ENCODE measurements around the gene SMARCB1. TPM values are rescaled to one million over a fixed set of nuclear protein-coding genes. Genes with fewer than 3 reads are reported as not detected.
A peak's percentile ranks its signal among the peaks of the same experiment; 100 is the strongest.

The SMARCB1 gene
- total and polyA plus RNA-seq, 2 of the 4 experiments (the other 2 are of a cell fraction), result 110 to 159 TPM

- H3K9me3 ChIP-seq (ENCODE audit: control insufficient read depth, insufficient read depth, low read length), result no peaks in the 10 kb centered on the region
- 17% methylated on average over 3 of the region's 5 CpGs; no CpG with 5 or more reads in 1 of the 2 experiments for WGBS, 2 experiments (ENCODE audit: extremely low coverage in 2 of 2, insufficient read length in 1 of 2)
- DNase-seq, result no peak
- peak overlapping the region; percentile 86 for H4K5ac ChIP-seq (ENCODE audit: low read depth, low read length)
- peak overlapping the region; percentile 85 for H3K4me3 ChIP-seq (ENCODE audit: insufficient read depth, low read depth, low read length)
- intact Hi-C loops (cut with micrococcal nuclease), result no loop called here
- peak overlapping the region; percentile 16; the same call in 1 of the 2 replicates for H3K18ac ChIP-seq (ENCODE audit: low read depth, low read length)
- peaks cover 4% of the 10 kb centered on the region for H3K4me1 ChIP-seq (ENCODE audit: control insufficient read depth, insufficient read depth, low read length)
- peaks cover 12 to 31% of the 10 kb centered on the region in 2 experiments for H3K79me1 ChIP-seq (ENCODE audit: low read depth in 1 of 2, low read length in 2 of 2)
- no peaks in the 10 kb centered on the region for H3K36me3 ChIP-seq (ENCODE audit: control insufficient read depth, insufficient read depth, low read length)
- H3K23ac ChIP-seq (ENCODE audit: low read depth, low read length), result peak overlapping the region; percentile 75; the same call in 1 of the 2 replicates
- 0 out of 2 replicates have a peak overlapping the region, but pooled peaks have one; percentile 1 for H2AK5ac ChIP-seq (ENCODE audit: low read depth, low read length)
- H2BK5ac ChIP-seq (ENCODE audit: low read depth, low read length, poor library complexity, severe bottlenecking), result no peak overlapping the region
- peak overlapping the region; percentile 32 for H3K4ac ChIP-seq (ENCODE audit: low read depth, low read length)
- H3K9ac ChIP-seq (ENCODE audit: low read depth, low read length), result peak overlapping the region; percentile 77
- CTCF ChIA-PET, result no interaction called here
- H2AFZ ChIP-seq (replicated peaks; ENCODE audit: low read length, poor library complexity), result peak overlapping the region; percentile 86
- H4K8ac ChIP-seq (ENCODE audit: low read depth in 2 of 2, low read length in 2 of 2), result peak overlapping the region; percentile 13 to 81; a peak in 3 of 4 replicates
- peak overlapping the region; percentile 51; the same call in 1 of the 2 replicates for H3K27ac ChIP-seq (ENCODE audit: insufficient read depth, low read length)
- no peak overlapping the region for H2BK15ac ChIP-seq (ENCODE audit: low read depth, low read length)
- no peak overlapping the region; the same call in 1 of the 2 replicates for H3K56ac ChIP-seq (ENCODE audit: extremely low read depth, insufficient read depth, low read length)
- no peak overlapping the region for H2BK120ac ChIP-seq (ENCODE audit: low read depth, low read length)
- in situ Hi-C loops (cut with MboI; ENCODE audit: low sequenced_read_pairs), result no loop called here
- peak overlapping the region; percentile 99 for H3K4me2 ChIP-seq (ENCODE audit: low read depth, low read length)
- no peaks in the 10 kb centered on the region for H3K27me3 ChIP-seq (ENCODE audit: control insufficient read depth, insufficient read depth, low read length)
- H3K9me1 ChIP-seq (ENCODE audit: insufficient read depth, low read length), result peaks cover 5% of the 10 kb centered on the region
- BruUV-seq (replicated peaks), result no TSS peak
- POLR2A ChIA-PET (ENCODE audit: unreplicated experiment), result interaction anchor here (0.5 kb wide), 1 partner anchor 176 kb away, joined by 6 read pairs; no protein-coding TSS in a partner anchor
- H3K14ac ChIP-seq (replicated peaks; ENCODE audit: low read depth, low read length), result peak overlapping the region; percentile 48
- no peaks in the 10 kb centered on the region for H4K20me1 ChIP-seq (ENCODE audit: insufficient read depth, low read length)
- H2BK20ac ChIP-seq (ENCODE audit: low read depth, low read length), result no peak overlapping the region
- dilution Hi-C loops (cut with HindIII; ENCODE audit: low sequenced_read_pairs, unreplicated experiment), result no loop called here
- H4K91ac ChIP-seq (ENCODE audit: insufficient read depth, low read depth, low read length), result no peak overlapping the region; the same call in 1 of the 2 replicates
- no peak for ATAC-seq (ENCODE audit: low read depth)
- H2AK9ac ChIP-seq (replicated peaks; ENCODE audit: low read depth, low read length, poor library complexity), result peak overlapping the region; percentile 53
- TF ChIP-seq MXI1 (IDR thresholded peaks at IDR 0.05; ENCODE audit: borderline replicate concordance, low read depth, low read length), result no peak
- no peak for TF ChIP-seq ELK1 (IDR thresholded peaks at IDR 0.05; ENCODE audit: borderline replicate concordance, low read depth, low read length)
- no peak for TF ChIP-seq BHLHE40 (IDR thresholded peaks at IDR 0.05; ENCODE audit: low read depth, low read length)
- no peak for TF ChIP-seq CHD1 (IDR thresholded peaks at IDR 0.05; ENCODE audit: low read depth, low read length)
- no peak for TF ChIP-seq RAD21 (IDR thresholded peaks at IDR 0.05; ENCODE audit: low read length)
- no peak for TF ChIP-seq RCOR1 (IDR thresholded peaks at IDR 0.05; ENCODE audit: insufficient replicate concordance, low read length)
- TF ChIP-seq CEBPB (IDR thresholded peaks at IDR 0.05; ENCODE audit: low read depth, low read length), result no peak
- TF ChIP-seq MAFK (IDR thresholded peaks at IDR 0.05; ENCODE audit: low read depth, low read length), result no peak
- TF ChIP-seq USF2 (IDR thresholded peaks at IDR 0.05; ENCODE audit: low read depth, low read length), result no peak
- no peak for TF ChIP-seq CTCF (conservative IDR thresholded peaks at IDR 0.05; ENCODE audit: low read depth, low read length)
- TF ChIP-seq NFE2L2 (IDR thresholded peaks at IDR 0.05; ENCODE audit: low read depth, low read length), result no peak
- TF ChIP-seq FOS (IDR thresholded peaks at IDR 0.05; ENCODE audit: low read depth, low read length), result no peak
- no peak for TF ChIP-seq RFX5 (IDR thresholded peaks at IDR 0.05; ENCODE audit: low read depth, low read length)
- no peak for TF ChIP-seq MAZ (IDR thresholded peaks at IDR 0.05; ENCODE audit: borderline replicate concordance, low read depth, low read length)
- TF ChIP-seq POLR2A (IDR thresholded peaks at IDR 0.05; ENCODE audit: low read depth, low read length), result no peak
- no peak for TF ChIP-seq SMC3 (IDR thresholded peaks at IDR 0.05; ENCODE audit: low read depth, low read length)
Measured at GRCh38 chr22:23750367-23750713, 36.4 kb upstream of the SMARCB1 start.
